HG03159 (cell line): ENCODE measurements around the gene FMO2.

Source experiments
- ATAC-seq: cut with Tn5 transposase; IDR thresholded peaks from one replicate; pipeline ENCODE4 v1.9.1; 2021; ENCODE audit warnings: mild to moderate bottlenecking, moderate library complexity; ENCODE audit not compliant: unreplicated experiment

FMO2 gene

DNA sequence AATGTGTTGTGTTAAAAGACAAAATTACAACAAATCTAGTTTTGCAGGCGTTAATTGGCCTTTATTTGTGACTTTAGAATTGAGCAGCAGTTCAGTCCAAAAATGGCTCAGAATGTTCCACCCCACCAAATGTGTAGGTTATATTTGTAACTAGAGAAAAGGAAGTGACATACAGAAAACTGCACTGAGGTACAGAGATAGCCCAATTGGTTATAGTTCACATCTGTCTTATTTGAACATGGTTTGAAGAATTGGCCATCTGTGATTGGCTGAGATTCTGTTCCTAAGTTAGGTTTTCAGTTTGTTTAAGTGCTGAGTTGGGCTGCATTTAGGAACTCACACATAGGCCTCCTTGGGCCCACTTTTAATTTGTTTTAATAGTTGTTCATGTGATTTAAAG is 12.0 kb upstream of the FMO2 start:
- no peak for ATAC-seq

DNA sequence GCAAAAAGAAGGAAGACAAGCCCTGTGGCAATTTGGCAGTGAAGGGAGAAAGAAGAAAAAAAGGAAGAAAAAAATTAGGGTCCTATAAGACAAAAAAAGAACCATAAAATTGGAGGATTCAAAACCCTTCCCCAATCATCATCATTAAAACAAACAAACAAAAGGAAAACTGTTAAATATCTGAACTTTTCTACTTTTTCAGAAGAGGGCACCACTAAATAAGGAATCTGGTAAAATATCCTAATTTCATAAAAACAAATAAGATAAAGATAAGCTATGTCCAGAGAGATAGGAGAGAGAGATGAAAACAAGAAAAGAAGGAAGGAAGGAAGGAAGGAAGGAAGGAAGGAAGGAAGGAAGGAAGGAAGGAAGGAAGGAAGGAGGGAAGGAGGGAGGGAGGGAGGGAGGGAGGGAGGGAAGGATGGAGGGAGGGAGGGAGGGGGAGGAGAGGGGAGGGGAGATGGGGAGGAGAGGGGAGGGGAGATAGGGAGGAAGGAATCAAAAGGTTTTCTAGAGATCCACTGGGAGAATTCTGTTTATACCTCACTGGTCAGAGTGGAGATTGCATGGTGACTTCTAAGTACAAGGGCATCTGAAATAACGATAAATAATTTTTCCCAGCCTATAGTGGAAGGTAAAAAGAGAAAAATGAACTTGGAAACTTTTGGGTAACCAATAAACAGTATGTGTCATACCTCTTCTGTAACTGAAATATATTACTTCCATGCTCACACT is 10.4 kb upstream of the FMO2 start:
- no peak for ATAC-seq

DNA sequence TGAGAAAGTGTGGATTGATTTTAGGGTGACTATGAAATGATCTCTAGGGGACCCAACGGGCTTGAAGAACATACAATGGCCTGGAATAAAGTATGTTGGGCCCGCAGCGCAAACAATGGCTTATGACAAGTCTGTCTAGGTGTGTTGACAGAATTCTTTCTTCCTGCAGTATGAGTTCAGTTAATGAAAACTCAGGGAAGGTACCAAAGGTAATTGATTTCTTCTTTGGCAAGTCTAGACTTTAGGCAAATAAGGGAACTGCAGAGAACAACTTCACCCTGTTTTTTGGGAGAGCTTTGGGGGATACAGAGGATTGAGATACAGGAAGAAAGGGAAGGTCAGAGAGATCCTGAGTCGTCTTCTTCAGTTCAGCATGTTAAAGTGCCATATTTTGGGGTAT is 7.8 kb upstream of the FMO2 start:
- ATAC-seq, result no peak

DNA sequence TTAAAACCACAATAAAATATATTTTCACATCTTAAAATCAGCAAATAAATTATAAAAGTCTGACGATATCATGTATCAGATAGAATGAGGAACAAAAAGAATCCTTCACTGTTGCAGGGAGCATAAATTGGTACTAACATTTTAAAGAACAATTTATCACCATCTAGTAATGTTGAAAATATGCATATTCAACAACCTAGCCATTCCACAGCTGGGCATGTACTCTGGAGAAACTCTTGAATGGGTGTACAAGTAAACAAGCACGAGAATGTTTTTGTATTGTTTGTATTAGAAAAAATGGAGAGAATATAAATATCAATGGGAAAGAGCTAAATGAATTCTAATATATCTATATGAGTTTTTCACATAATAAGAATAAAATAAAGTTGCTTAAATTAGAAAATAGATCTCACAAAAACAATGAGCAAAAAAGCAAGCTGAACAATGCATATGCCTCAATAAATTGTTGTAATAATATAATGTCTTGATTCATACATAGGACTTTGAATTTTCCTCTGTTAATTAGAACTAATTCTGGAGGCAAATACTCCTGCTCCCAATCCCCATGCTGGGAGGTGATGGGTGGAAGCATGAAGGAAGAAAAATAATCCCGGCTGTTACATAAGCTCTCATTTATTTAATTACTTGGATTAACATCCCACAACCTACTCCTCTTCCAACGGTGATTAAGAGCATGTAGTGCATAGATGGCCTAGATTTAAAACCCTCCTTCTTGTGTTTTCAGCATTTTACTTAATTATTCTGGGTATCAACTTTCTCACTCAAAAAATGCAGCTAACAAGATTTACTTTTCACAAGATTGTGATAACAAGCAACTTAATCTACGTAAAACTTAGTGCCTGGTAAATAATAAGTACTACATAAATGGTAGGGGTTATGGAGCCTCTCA is 5.5 kb upstream of the FMO2 start:
- ATAC-seq, result no peak

DNA sequence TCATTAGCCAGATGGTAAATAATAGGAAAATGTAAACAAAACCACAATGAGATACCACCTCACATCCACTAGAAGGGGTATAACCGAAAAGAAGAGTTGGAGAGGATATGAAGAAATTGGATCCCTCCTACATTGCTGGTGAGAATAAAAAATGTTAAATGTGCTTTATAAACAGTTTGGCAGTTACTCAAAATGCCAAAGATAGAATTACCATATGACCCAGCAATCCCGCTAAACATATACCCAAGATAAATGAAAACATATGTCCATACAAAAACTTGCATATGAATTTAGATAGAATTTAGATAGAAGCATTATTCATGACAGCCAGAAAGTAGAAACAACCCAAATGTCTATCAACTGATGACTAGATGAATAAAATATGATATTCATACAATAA is 4.4 kb upstream of the FMO2 start:
- ATAC-seq, result no peak

DNA sequence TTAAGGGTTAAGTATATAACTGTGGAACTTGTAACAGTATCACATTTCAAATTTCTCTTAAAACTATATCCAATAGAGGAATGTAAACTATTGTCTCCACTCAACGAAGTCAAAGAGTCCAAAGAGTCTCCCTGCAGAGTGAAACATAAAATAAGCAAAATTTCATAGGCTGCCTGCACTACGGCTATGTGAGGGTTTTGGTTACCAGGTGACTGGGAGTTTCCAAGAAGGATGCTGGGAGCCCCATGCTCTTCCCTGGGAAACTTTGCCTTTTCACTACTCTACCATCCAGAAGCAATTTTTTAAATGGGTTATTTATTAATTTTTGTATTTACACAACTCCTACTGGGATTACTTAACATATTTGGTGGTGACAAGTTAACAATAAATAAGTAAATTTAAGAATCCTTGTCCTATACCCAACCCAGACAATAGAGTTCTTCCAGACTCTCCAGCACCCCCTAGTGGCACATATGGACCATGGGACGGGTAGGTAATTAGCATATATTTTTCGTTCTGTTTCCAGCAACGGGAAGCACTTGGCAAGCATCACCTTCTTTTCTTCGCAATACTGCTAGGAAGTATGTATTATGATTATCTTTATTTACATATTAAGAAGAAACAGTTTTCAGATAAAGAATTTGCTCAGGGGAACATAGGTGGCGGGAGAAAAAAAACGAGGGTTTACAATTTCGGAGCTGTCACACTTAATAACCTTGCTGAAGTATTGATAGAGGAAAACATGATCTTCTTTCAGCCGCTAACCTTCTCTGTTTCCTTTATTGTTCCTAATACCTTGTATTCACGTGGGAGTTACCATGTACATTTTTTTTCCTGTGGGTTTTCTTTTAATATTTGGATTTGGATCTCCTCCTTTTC is 3.5 kb downstream of the FMO2 start:
- peak; percentile 90 for ATAC-seq

DNA sequence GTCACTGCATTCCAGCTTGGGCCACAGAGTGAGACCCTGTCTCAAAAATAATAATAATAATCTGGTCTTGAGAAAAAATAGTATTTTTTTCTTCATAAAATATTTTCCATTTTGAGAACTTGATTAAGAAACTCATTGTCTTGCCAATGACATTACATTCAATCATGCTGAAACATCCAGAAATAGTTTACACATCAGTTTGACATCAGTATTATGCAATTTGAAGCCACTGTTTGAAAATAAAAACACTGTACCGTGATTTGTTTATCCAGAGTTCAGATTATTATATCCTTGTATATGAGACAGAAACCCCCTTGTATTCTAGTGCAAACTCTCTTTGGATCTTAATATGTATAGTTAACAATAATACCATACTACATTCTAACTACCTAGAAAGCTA is 6.9 kb downstream of the FMO2 start:
- no peak for ATAC-seq

DNA sequence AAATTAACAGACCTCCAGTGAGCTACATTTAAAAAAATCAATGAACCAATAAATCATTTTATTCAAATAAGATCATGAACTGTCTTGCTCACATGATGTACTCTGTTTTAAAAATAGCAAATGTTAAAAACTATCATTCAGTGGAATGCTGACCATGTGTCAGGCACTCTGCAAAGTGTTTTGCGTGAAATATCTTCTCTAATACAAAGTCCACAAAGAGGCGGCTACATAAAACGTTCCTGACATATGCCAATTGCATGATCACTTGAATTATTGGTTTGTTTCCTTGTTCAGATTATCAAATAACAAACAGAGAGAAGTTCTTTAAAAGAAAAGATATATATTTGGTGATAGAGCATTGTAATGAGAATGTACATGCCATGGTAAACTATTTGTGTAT is 10.7 kb downstream of the FMO2 start:
- no peak for ATAC-seq

DNA sequence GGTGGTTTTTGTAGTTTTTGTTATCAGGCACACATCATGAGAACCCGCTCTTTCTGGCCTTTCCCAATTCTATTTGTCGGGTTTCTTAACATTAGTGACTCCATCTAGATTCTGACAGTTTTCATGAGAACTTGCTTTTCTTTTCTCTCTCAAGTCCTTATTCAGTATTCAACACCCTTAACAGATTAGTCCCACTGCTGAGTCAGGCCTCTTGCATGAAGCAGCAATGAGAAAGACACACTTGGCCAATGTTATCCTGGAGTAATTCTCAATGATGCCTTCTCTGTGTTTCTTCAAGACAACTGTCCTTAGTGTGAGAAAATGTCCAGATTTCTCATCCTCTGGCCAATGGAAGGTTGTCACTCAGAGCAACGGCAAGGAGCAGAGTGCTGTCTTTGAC is 11.3 kb downstream of the FMO2 start:
- ATAC-seq, result no peak

DNA sequence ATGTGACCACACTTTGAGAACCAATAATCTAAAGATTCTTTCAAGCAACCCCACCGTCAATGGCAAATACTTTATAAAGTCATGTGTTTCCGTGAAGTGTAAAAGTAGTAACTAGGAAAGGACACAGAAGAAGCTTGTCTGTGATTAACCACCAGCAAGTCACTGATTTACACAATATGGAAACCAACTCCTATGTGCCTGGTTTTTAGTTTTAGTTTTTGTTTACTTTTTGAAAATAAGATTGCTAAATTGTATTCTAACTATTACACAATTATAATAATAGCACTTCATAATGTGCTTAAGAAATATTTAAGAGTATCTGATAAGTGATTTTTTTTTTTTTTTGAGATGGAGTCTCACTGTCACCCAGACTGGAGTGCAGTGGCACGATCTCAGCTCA is 13.0 kb downstream of the FMO2 start:
- ATAC-seq, result no peak

DNA sequence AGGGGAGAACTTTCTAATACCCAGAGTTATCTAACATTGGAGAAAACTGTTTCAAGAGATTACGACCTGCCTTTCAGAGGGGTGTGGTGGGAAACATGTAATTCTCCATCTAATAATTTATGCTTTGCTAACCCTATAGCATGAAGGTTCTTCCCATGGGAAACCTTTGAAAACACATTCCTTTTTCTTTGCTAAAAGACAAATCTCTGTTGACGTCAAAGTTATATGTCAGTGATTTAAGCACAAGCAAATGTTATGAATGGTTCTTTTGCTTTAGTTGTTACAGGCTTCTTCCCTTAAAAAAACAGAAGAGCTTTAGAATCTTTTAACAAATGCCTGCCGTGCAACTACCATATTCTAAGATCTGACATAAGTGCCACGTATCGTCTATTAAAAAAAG is 19.2 kb downstream of the FMO2 start:
- ATAC-seq, result no peak

DNA sequence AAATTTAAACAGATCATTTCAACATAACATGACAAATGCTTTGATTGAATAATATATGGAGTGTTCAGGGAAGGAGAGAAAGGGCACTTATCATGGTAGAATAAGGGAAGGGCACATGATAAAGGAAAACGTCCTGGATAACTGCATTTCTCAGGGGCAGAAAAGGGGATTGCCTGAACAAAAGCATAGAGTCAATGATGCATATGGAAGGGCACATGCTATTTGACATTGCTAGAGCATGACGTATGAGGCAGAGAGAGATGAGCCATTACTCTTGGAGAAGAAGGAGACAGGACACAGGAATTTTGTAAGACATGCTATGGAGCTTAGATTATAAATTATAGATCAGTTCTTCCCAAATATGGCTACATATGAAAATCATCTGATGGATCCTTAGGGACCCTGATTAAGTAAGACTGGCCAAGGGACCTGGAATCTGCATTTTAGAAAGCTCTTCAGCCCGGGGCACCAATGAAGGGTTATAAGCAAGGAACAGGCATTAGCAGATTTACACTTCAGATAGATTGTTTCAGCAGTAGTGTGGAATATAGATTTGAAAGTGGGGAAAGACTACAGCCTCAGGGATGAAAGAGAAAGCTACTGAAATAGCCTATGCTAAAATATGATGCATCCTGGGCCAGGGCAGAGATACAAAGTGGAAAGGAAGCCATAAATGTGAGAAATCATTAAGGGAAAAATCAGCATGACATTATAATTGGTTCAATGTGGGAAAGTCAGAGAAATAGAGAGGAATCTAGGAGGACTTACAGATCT is 21.3 kb downstream of the FMO2 start:
- ATAC-seq, result no peak

DNA sequence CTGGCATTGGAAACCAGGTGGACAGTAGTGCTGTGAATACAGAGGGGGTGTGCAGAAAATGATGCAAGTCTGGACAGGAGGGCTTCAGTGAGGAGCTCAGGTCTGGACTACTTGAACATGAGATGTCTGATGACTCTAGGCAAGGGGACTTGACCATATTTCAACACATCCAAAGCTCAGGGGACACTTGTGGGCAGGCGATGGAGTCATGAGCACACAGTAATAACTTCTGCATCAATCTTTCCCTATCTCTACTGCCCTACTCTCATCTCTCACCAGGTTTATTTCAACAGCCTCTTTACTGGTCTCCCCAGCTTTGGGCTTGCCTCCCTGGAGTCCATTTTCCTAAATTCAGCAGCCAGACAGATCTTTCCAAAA is 21.9 kb downstream of the FMO2 start:
- no peak for ATAC-seq

DNA sequence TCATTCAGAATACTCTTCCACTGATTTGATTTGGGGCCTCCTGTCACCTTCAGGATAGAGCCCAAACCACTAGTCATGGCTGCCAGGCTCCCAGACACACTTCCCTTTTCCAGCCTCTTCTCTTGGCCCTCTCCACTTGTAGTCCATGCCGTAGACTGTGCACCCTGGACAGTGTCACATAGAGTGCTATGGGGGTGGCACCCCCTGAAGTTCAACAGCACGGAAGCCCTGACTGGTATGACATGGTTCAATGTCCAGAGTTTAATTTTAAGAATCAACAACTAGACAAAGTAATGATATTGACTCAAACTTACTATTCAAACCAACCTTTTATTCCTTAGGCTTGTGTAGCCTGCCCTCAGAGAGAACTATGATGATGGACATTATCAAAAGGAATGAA is 22.3 kb downstream of the FMO2 start:
- ATAC-seq, result no peak

DNA sequence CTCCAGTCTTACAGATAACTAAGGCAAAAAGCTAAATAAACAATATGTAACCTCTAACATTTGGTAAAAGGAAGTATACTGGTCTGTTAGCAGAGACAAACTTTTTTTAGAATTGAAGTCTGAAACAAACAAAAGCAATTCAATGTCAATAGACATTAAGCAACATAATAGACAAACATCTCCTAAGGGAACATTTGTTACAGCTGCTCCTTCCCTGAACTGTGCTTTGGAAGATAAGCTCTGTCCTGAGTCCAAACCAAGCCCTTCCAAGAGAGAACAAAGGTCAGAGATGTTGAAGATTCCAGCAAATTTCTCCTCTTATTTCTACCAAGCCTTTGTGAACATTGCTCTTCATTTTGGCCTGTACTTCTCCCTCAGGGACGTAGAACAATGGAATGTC is 25.3 kb downstream of the FMO2 start:
- no peak for ATAC-seq

DNA sequence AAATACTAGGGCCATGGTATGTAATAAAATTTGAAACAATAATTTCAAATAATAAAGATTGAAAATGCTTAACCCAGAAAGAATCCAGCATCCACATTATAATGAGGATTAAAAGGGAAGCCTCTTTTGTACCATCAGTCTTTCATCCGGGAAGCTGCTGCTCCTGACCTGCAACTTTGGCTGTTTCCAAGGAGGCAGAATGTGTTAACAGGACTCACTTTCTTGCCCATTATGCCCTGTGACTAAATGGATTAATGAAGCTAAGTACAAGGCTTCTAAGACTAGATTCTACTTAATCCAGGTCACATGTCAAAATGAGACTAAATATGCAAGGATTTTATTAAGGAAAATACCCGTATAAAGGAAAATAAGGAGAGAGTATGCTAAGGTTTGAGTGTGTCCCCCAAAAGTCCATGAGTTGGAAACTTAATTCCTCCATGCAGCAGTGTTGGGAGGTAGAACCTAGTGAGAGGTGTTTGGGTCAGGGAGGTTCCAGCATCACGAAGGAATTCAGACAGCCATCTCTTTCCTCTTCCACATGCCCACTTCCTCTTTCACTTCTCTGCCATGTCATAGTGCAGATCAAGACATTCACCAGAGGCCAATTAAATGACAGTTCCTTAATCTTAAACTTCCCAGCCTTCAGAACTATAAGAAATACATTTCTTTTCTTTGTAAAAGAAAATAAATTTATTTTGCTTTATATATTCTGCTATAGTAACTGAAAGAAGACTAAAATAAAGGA is 27.7 kb downstream of the FMO2 start:
- no peak for ATAC-seq

DNA sequence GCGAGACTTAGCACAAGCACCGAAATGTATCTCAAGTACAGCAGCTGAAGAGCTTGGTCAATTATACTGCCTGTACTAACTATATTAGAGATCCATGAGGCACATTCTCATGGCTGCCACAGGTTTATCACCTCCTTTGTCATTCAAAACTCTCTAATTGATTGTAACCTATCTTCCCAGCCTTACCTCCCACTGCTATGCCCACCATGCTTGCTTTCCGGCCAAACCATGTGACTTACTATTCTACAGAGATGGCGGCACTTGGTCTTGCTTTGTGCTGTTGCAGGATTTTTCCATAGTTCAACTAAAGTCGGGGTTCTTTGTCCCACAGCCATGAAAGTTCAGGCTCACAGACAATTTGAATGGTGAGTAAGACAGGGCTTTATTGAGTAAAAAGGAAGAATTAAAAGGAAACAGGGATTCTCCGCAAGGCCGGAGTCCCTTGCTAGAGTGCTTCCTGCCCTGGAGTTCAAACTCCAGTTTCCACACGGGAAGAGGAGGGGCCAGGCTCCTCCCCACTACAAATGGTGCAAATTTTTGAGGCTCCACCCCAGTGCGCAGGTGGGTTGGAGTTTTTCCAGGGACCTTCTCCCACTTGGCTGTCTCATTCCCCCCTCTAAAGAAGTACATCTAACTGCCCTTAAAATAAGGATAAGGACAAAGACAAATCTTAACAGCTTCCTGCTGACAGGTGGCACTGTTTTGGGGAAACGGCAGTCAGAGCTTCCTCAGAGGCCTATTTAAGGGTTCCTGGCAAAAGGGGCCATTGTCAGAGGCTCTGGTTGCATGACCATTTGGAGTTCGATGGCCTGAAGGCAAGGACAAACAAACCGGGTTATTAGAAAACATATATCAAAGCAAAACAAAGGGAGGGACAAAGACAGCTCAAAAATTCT is 28.7 kb downstream of the FMO2 start:
- ATAC-seq, result no peak

DNA sequence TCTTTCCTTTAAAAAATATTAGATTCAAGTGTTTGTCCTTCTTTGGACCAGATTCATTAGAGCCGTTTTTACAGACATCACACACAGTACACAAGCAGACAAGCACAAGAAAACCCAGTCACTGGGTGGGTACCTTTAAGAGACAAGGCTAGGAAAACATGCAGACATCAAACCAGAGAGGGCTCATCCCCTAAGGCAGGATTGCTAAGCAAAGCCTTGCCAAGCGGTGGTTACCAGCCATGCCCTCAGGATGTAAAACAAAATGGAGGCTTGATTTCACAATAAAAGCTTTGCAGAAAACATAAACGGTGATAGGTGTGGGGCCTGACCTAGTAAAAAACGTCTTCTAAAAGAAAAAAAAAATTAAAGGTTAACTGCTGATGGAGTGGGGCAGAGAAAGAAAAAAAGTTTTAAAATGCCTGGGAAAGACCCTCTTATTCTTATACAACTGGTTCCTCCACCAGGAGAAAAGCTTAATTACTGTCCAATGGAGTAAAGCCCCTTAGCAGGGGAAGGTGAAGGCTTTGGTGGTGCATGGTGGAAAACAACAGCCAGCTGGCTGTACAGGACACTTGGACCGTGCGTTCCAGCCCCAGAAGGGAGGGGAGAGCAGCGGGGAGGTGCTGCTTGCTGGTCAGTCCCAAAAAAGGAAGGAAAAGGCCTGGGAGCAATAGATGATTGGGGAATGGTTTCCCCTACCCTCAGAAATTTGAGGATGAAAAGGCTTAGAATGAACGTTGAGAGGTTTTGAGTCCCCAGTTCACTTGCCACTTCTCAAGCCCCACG is 32.8 kb downstream of the FMO2 start:
- no peak for ATAC-seq
